SU-DHL-6 (cell line): Measurements from ENCODE around the gene WSCD2.

Experiments
- H2AFZ ChIP-seq: fragments of 200-600 bp; sonication (generic); 2 replicates; pipeline ENCODE4 v1.6.1; 2014; ENCODE audit warnings: low read depth, mild to moderate bottlenecking, moderate library complexity, mixed read lengths, antibody characterized with exemption, low read length; ENCODE audit not compliant: severe bottlenecking
- H3F3A ChIP-seq: fragments of 200-600 bp; shearing (Covaris generic); 2 replicates; pipeline ENCODE4 v1.6.0; 2016; ENCODE audit warnings: antibody characterized with exemption, mild to moderate bottlenecking; ENCODE audit not compliant: insufficient read depth
- H3K27ac ChIP-seq: fragments of 200-600 bp; sonication (generic); 2 replicates; pipeline ENCODE4 v1.5.1; 2016; ENCODE audit warnings: low read depth, mild to moderate bottlenecking, low read length, moderate library complexity, mixed read lengths
- H3K27me3 ChIP-seq: fragments of 200-600 bp; sonication (generic), shearing (Covaris generic); 2 replicates; pipeline ENCODE4 v1.6.0; 2014; ENCODE audit warnings: mild to moderate bottlenecking, low read length
- H3K36me3 ChIP-seq: fragments of 200-600 bp; sonication (generic); 2 replicates; pipeline ENCODE4 v1.6.1; 2014; ENCODE audit warnings: mild to moderate bottlenecking, low read length, mixed read lengths
- H3K4me2 ChIP-seq: fragments of 300-600, 200-600 bp; shearing (Covaris generic), sonication (generic); 2 replicates; pipeline ENCODE4 v1.6.0; 2014; ENCODE audit warnings: low read length, low read depth, mild to moderate bottlenecking; ENCODE audit not compliant: poor library complexity, severe bottlenecking
- H3K4me3 ChIP-seq: fragments of 200-600 bp; sonication (generic); 2 replicates; pipeline ENCODE4 v1.5.1; 2014; ENCODE audit warnings: antibody characterized with exemption, low read length, mild to moderate bottlenecking, mixed read lengths; ENCODE audit not compliant: insufficient read depth, poor library complexity, severe bottlenecking
- H3K79me2 ChIP-seq: fragments of 200-600 bp; sonication (generic); 2 replicates; pipeline ENCODE4 v1.6.1; 2014; ENCODE audit warnings: mild to moderate bottlenecking, low read length, moderate library complexity; ENCODE audit not compliant: insufficient read depth
- H3K9ac ChIP-seq: fragments of 200-600 bp; sonication (generic); 2 replicates; pipeline ENCODE4 v1.7.0; 2014; ENCODE audit warnings: mild to moderate bottlenecking, low read length
- H3K9me2 ChIP-seq: fragments of 200-600 bp; sonication (generic); replicated peaks from 2 replicates; pipeline ENCODE4 v1.6.1; 2014; ENCODE audit warnings: low read length; ENCODE audit not compliant: insufficient read depth
- H3K9me3 ChIP-seq: fragments of 200-600 bp; sonication (generic); 2 replicates; pipeline ENCODE4 v1.6.1; 2014; ENCODE audit warnings: low read length, mixed read lengths; ENCODE audit not compliant: insufficient read depth
- H4K20me1 ChIP-seq: fragments of 200-600 bp; sonication (generic); 2 replicates; pipeline ENCODE4 v1.6.1; 2014; ENCODE audit warnings: low read depth, mild to moderate bottlenecking, antibody characterized with exemption, low read length, moderate library complexity, mixed read lengths
- EZH2phosphoT487 ChIP-seq: fragments of 200-600 bp; sonication (generic), shearing (Covaris generic); conservative IDR thresholded peaks from 2 replicates; pipeline ENCODE4 v1.6.1; 2018; ENCODE audit warnings: mild to moderate bottlenecking, antibody characterized with exemption, low read length, moderate library complexity, mixed read lengths
- TF ChIP-seq, protein P1 (sequence below): fragments of 200-600 bp; sonication (generic); IDR thresholded peaks from one replicate; pipeline ENCODE4 v1.5.1; 2017; ENCODE audit warnings: antibody characterized with exemption, mild to moderate bottlenecking, low read length, moderate library complexity; ENCODE audit not compliant: insufficient read depth, poor library complexity, severe bottlenecking

WSCD2 gene

DNA sequence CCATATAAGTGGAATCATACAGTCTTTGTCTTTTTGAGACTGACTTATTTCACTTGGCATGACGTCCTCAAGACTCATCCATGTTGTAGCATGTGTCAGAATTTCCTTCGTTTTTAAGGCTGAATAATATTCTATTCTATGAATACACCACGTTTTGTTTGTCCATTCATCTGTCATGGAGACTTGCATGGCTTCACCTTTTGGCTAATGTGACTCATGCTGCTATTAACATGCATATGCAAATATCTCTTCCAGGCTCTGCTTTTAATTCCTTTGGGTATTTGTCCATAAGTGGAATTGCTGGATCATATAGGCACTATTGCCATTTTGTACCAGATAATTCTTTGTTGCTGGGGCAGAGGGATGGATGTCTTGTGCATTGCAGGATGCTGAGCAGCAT, 19.6 kb upstream of the WSCD2 start:
- Histone ChIP-seq H3K9me3 (no peaks in the 10 kb centered on the region), H3K4me3 (no peak overlapping the region), H3K79me2 (no peaks in the 10 kb centered on the region), H3K4me2 (no peak overlapping the region), H3F3A (no peaks in the 10 kb centered on the region), H3K9ac (no peak overlapping the region), H4K20me1 (no peaks in the 10 kb centered on the region), H2AFZ (no peak overlapping the region), H3K27ac (no peak overlapping the region), H3K27me3 (no peaks in the 10 kb centered on the region), H3K36me3 (no peaks in the 10 kb centered on the region), H3K9me2 (no peaks in the 10 kb centered on the region)
- no peak for TF ChIP-seq EZH2phosphoT487
- TF ChIP-seq, protein P1, sequence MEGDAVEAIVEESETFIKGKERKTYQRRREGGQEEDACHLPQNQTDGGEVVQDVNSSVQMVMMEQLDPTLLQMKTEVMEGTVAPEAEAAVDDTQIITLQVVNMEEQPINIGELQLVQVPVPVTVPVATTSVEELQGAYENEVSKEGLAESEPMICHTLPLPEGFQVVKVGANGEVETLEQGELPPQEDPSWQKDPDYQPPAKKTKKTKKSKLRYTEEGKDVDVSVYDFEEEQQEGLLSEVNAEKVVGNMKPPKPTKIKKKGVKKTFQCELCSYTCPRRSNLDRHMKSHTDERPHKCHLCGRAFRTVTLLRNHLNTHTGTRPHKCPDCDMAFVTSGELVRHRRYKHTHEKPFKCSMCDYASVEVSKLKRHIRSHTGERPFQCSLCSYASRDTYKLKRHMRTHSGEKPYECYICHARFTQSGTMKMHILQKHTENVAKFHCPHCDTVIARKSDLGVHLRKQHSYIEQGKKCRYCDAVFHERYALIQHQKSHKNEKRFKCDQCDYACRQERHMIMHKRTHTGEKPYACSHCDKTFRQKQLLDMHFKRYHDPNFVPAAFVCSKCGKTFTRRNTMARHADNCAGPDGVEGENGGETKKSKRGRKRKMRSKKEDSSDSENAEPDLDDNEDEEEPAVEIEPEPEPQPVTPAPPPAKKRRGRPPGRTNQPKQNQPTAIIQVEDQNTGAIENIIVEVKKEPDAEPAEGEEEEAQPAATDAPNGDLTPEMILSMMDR = no peak

DNA sequence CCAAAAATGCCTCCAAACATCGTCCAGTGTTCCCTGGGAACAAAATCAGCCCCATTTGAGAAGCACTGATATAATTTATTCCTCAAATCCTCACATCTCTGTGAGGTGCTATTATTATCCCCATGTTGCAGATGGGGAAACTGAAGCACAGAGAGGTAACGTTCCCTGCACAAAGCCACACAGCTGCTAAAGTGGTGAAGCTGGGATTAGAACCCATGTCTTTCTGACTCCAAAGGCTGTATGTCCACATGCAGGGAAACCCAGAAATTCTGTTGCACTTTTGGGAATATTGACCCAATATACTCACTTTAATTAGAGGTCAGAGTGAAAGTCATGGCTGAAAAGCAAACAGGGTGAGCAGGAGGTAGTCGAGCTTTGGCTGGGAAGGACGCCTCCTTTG, 19.1 kb upstream of the WSCD2 start:
- no peaks in the 10 kb centered on the region for H3K36me3 ChIP-seq

DNA sequence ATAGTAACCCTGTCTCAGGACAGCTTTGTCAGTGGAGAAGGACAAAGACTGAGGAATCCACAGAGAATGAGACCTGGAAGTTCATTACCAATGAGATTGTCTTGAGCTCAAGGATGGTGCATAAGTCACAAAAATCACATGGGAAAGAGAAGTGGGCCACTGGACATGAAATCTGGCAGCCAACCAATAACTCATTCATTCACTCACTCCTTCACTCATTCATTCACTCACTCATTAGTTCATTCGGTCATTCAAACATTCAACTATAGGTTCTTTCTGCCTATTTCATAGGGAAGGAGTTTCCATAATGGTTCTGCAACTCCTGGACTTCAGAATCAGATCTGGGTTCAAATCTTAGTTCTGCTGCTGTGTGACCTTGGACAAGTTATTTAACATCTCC, 18.2 kb upstream of the WSCD2 start:
- Histone ChIP-seq H3K36me3 (no peaks in the 10 kb centered on the region), H3F3A (no peaks in the 10 kb centered on the region), H3K9me3 (no peaks in the 10 kb centered on the region), H3K27me3 (no peaks in the 10 kb centered on the region), H3K9me2 (no peaks in the 10 kb centered on the region), H3K4me3 (no peak overlapping the region), H3K4me2 (no peak overlapping the region), H3K79me2 (no peaks in the 10 kb centered on the region), H3K27ac (no peak overlapping the region), H3K9ac (no peak overlapping the region), H4K20me1 (no peaks in the 10 kb centered on the region), H2AFZ (no peak overlapping the region)
- no peak for TF ChIP-seq EZH2phosphoT487
- TF ChIP-seq, protein P1 = no peak

More for the DNA sequence above, 19.1 kb upstream of the WSCD2 start:
- H4K20me1 ChIP-seq = no peaks in the 10 kb centered on the region
- H3K4me2 ChIP-seq = no peak overlapping the region
- no peak overlapping the region for H3K9ac ChIP-seq
- no peaks in the 10 kb centered on the region for H3K79me2 ChIP-seq
- TF ChIP-seq EZH2phosphoT487 = no peak
- TF ChIP-seq, protein P1 = no peak
- no peak overlapping the region for H3K27ac ChIP-seq
- no peaks in the 10 kb centered on the region for H3K9me3 ChIP-seq
- H2AFZ ChIP-seq = no peak overlapping the region
- H3K9me2 ChIP-seq = no peaks in the 10 kb centered on the region
- no peaks in the 10 kb centered on the region for H3K27me3 ChIP-seq
- no peaks in the 10 kb centered on the region for H3F3A ChIP-seq
- H3K4me3 ChIP-seq = no peak overlapping the region
